ENCODE measurements around the gene TMEM109.

TMEM109 gene

GRCh38 chr11:60939855-60940254 lies 25.9 kb downstream of the TMEM109 start:
- peak; percentile 61 for TF ChIP-seq PRDM1 (tag by site-specific recombination; IDR thresholded peaks at IDR 0.05)
- TF ChIP-seq SCRT1 (tag by site-specific recombination; IDR thresholded peaks at IDR 0.05; ENCODE audit: borderline replicate concordance): no peak

GRCh38 chr11:60941371-60942119 lies 27.6 kb downstream of the TMEM109 start:
- ChIA-PET CTCF (interaction anchor here (0.6 to 1.8 kb wide), 4 partner anchors 9 to 246 kb away, joined by 3 to 4 read pairs (median 4); no protein-coding TSS in a partner anchor), POLR2A (no interaction called here)
- no peak overlapping the region for H3K4me3 ChIP-seq (ENCODE audit: low read depth, low read length)
- H3K4me1 ChIP-seq (ENCODE audit: control insufficient read depth, insufficient read depth, low read length): no peaks in the 10 kb centered on the region
- H3K36me3 ChIP-seq (ENCODE audit: control insufficient read depth in 2 of 2, insufficient read depth in 1 of 2, low read length in 2 of 2): no peaks in the 10 kb centered on the region
- no peak overlapping the region for H3K27ac ChIP-seq (ENCODE audit: extremely low read depth, low read depth, low read length)
- TF ChIP-seq ZXDB (tag by site-specific recombination; IDR thresholded peaks at IDR 0.05): no peak
- no peak for TF ChIP-seq ZNF423 (tag by site-specific recombination; IDR thresholded peaks at IDR 0.05)
- peak; percentile 58 for TF ChIP-seq ZBTB17 (tag by site-specific recombination; IDR thresholded peaks at IDR 0.05)
- no peak for TF ChIP-seq SCRT1 (tag by site-specific recombination; IDR thresholded peaks at IDR 0.05; ENCODE audit: borderline replicate concordance)
- TF ChIP-seq ZNF23 (tag by site-specific recombination; IDR thresholded peaks at IDR 0.05; ENCODE audit: borderline replicate concordance): peak; percentile 71; the same call in 1 of the 2 replicates
- no peaks in the 10 kb centered on the region for H3K9me3 ChIP-seq (ENCODE audit: control insufficient read depth, insufficient read depth, low read depth, low read length)

More at GRCh38 chr11:60939855-60940254, 25.9 kb downstream of the TMEM109 start:
- Histone ChIP-seq H3K4me3 (ENCODE audit: low read depth, low read length) (no peak overlapping the region), H3K27ac (ENCODE audit: extremely low read depth, low read depth, low read length) (no peak overlapping the region), H3K36me3 (ENCODE audit: control insufficient read depth in 2 of 2, insufficient read depth in 1 of 2, low read length in 2 of 2) (peaks cover 0 to 13% of the 10 kb centered on the region in 2 experiments; a peak in 1 of 3 replicates), H3K4me1 (ENCODE audit: control insufficient read depth, insufficient read depth, low read length) (no peaks in the 10 kb centered on the region), H3K9me3 (ENCODE audit: control insufficient read depth, insufficient read depth, low read depth, low read length) (no peaks in the 10 kb centered on the region)
- ChIA-PET POLR2A (interaction anchor here (1.2 to 1.9 kb wide), 2 partner anchors 10 to 26 kb away, joined by 6 to 7 read pairs; partner anchors contain the start of gene TMEM109), CTCF (interaction anchor here (0.6 to 1.8 kb wide), 5 partner anchors 14 to 165 kb away, joined by 3 to 5 read pairs (median 4); no protein-coding TSS in a partner anchor)

GRCh38 chr11:60942219-60942618 lies 28.3 kb downstream of the TMEM109 start:
- Histone ChIP-seq H3K36me3 (ENCODE audit: control insufficient read depth in 2 of 2, insufficient read depth in 1 of 2, low read length in 2 of 2) (no peaks in the 10 kb centered on the region), H3K4me1 (ENCODE audit: control insufficient read depth, insufficient read depth, low read length) (no peaks in the 10 kb centered on the region), H3K4me3 (ENCODE audit: low read depth, low read length) (no peak overlapping the region), H3K27ac (ENCODE audit: extremely low read depth, low read depth, low read length) (no peak overlapping the region), H3K9me3 (ENCODE audit: control insufficient read depth, insufficient read depth, low read depth, low read length) (no peaks in the 10 kb centered on the region)
- CTCF ChIA-PET: interaction anchor here (0.6 to 1.4 kb wide), 2 partner anchors 8 to 246 kb away, joined by 3 to 4 read pairs; no protein-coding TSS in a partner anchor
- POLR2A ChIA-PET: interaction anchor here (1.1 kb wide), 1 partner anchor 28 kb away, joined by 3 read pairs; the partner anchor contains the start of gene TMEM109
- TF ChIP-seq GLIS2 (tag by site-specific recombination; IDR thresholded peaks at IDR 0.05) (no peak), ZBTB10 (tag by site-specific recombination; IDR thresholded peaks at IDR 0.05) (no peak), ZNF473 (tag by site-specific recombination; IDR thresholded peaks at IDR 0.05) (no peak), ZNF639 (tag by site-specific recombination; IDR thresholded peaks at IDR 0.05) (no peak), ZNF571 (tag by site-specific recombination; IDR thresholded peaks at IDR 0.05) (no peak), ZNF513 (tag by site-specific recombination; IDR thresholded peaks at IDR 0.05) (no peak), ZNF449 (tag by site-specific recombination; IDR thresholded peaks at IDR 0.05) (no peak), BCL11A (tag by site-specific recombination; IDR thresholded peaks at IDR 0.05; ENCODE audit: low read depth) (no peak), INSM2 (tag by site-specific recombination; IDR thresholded peaks at IDR 0.05) (no peak), ZSCAN4 (tag by site-specific recombination; IDR thresholded peaks at IDR 0.05) (no peak), ZNF394 (tag by site-specific recombination; IDR thresholded peaks at IDR 0.05; ENCODE audit: borderline replicate concordance) (no peak)

Data from HEK293 (cell line).